ENCODE measurements around the gene LITAF. TPM values are rescaled to one million over a fixed set of nuclear protein-coding genes. Genes with fewer than 3 reads are reported as not detected.

The LITAF gene
- total and polyA plus RNA-seq, 3 donors from 2014 or later = 9.9 to 31.5 (median 13.6) TPM

DNA sequence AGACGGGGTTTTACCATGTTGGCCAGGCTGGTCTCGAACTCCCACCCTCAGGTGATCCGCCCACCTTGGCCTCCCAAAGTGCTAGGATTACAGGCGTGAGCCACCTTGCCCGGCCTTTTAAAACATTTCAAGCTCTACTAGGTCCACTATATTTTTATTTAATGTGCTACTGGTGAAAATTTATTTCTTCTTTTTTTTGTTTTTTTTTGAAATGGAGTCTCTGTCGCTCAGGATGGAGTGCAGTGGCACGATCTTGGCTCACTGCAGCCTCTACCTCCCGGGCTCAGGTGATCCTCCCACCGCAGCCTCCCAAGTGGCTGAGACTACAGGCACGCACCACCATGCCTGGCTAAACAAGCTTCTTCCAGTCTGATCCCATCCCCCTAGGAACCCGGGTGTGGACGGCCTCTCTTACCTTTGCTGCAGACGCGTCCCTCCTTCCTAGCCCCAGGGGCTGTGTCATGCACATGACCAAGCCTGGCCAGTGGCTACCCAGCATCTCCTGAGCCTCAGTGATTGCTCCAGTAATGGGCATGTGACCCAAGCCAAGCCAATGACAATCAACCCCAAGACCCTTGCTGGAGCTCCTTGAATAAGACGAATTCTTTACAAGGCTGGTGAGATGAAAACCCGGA, 40.1 kb upstream of the LITAF start:
- H3K4me3 ChIP-seq = no peak overlapping the region
- H3K36me3 ChIP-seq (ENCODE audit: low read depth, missing control alignments) = no peaks in the 10 kb centered on the region
- WGBS, 2 donors = 93 to 97% methylated on average over 16 of the region's 16 CpGs
- H3K27ac ChIP-seq = no peak overlapping the region
- intact Hi-C loops (cut with DNase I; ENCODE audit: low total_unique reads) = no loop called here
- no peaks in the 10 kb centered on the region for H3K27me3 ChIP-seq
- H3K9me3 ChIP-seq = no peaks in the 10 kb centered on the region
- TF ChIP-seq, protein P1, sequence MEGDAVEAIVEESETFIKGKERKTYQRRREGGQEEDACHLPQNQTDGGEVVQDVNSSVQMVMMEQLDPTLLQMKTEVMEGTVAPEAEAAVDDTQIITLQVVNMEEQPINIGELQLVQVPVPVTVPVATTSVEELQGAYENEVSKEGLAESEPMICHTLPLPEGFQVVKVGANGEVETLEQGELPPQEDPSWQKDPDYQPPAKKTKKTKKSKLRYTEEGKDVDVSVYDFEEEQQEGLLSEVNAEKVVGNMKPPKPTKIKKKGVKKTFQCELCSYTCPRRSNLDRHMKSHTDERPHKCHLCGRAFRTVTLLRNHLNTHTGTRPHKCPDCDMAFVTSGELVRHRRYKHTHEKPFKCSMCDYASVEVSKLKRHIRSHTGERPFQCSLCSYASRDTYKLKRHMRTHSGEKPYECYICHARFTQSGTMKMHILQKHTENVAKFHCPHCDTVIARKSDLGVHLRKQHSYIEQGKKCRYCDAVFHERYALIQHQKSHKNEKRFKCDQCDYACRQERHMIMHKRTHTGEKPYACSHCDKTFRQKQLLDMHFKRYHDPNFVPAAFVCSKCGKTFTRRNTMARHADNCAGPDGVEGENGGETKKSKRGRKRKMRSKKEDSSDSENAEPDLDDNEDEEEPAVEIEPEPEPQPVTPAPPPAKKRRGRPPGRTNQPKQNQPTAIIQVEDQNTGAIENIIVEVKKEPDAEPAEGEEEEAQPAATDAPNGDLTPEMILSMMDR (IDR thresholded peaks at IDR 0.05) = no peak
- TF ChIP-seq POLR2A (IDR thresholded peaks at IDR 0.05) = no peak
- H3K4me1 ChIP-seq = peaks cover 6% of the 10 kb centered on the region
- DNase-seq = no peak

DNA sequence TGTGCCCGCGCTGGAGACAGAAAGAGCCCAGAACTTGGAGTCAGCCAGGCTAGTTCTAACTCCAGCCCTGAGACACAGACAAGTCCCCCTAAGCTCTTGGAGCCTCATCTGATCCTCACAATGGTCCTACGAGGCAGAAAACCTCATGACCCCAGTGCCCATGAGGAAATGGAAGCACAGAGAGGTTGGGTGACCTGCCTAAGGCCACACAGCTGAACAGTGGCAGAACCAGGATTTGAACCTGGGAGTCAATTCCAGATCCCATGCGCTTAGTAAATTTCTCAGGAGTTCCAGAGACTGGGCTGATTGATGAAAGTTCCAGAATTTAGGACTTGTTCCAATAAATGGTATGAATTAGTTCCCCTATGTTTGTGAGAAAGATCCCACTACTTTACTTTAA, 39.0 kb upstream of the LITAF start:
- Histone ChIP-seq H3K27ac (no peak overlapping the region), H3K27me3 (no peaks in the 10 kb centered on the region), H3K4me1 (peaks cover 10% of the 10 kb centered on the region), H3K4me3 (no peak overlapping the region), H3K9me3 (no peaks in the 10 kb centered on the region), H3K36me3 (ENCODE audit: low read depth, missing control alignments) (no peaks in the 10 kb centered on the region)
- intact Hi-C loops (cut with DNase I; ENCODE audit: low total_unique reads) = no loop called here
- TF ChIP-seq, protein P1 (IDR thresholded peaks at IDR 0.05) = no peak
- TF ChIP-seq POLR2A (IDR thresholded peaks at IDR 0.05) = no peak
- no peak for DNase-seq
- 92 to 93% methylated on average over 4 of the region's 4 CpGs for WGBS, 2 donors

DNA sequence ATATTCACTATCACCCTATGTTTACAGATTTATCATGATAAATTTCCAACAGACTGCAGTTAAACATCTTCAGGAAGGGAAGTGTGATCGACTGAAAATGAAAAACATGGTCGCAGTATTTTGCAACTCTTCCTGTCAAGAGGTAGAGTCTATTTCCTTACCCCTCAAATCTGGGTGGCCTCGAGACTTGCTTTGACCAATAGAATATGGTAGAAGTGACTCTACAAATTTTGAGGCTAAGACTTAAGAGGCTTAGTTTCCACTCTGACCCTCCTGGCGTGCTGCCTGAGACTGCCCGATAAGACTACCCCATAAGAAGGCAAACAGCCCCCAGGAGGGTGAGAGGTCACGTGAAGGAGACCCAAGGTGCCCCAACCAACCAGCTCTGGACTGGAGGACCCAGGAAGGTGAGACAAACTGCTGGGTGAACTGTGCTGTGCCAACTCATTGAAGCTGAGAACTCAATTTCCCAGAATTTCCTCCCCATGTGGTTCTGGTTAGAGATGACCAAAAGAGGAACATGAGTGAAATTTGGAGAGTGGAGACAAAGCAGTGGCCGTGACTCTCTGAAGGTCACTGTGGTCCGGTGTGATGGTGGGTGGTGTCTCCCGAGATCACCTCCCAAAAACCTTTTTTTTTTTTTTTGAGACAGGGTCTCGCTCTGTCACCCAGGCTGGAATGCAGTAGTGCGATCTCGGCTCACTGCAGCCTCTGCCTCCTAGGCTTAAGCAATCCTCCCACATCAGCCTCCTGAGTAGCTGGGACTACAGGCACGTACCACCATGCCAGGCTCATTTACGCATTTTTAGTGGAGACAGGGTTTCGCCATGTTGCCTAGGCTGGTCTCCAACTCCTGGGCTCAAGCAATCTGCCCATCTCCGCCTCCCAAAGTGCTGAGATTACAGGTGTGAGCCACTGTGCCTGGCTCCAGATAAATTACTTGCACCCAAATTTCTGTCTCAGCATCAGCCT, 38.2 kb upstream of the LITAF start:
- WGBS, 2 donors = 82 to 85% methylated on average over 16 of the region's 16 CpGs
- DNase-seq = no peak
- H3K36me3 ChIP-seq (ENCODE audit: low read depth, missing control alignments) = no peaks in the 10 kb centered on the region

DNA sequence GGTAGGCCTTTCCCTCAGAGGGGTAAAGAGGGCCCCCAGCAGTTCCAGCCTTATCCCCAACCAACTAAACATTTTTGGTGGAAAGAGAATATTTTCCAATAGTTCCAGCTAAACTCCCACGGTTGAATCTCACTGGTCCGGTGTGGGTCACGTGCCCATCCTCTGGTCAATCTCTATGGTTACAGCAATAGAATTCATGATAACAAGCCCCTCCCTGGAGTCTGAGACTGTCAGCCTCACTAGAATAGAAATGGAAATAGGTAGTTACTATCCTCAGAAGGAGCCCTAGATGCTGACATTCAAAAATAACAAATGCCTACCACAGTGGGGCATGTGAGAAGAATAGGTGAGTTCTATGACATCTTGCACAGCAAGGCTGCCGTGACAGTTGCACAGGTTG, 37.5 kb upstream of the LITAF start:
- Histone ChIP-seq H3K4me1 (peaks cover 10% of the 10 kb centered on the region), H3K4me3 (no peak overlapping the region), H3K36me3 (ENCODE audit: low read depth, missing control alignments) (no peaks in the 10 kb centered on the region), H3K27me3 (no peaks in the 10 kb centered on the region), H3K9me3 (no peaks in the 10 kb centered on the region), H3K27ac (no peak overlapping the region)
- TF ChIP-seq, protein P1 (IDR thresholded peaks at IDR 0.05) = no peak
- DNase-seq = no peak
- WGBS, 2 donors = 88 to 96% methylated on average over 4 of the region's 4 CpGs
- intact Hi-C loops (cut with DNase I; ENCODE audit: low total_unique reads) = no loop called here

More for the DNA sequence above, 38.2 kb upstream of the LITAF start:
- TF ChIP-seq, protein P1 (IDR thresholded peaks at IDR 0.05) = no peak
- no peak for TF ChIP-seq POLR2A (IDR thresholded peaks at IDR 0.05)
- Histone ChIP-seq H3K27me3 (no peaks in the 10 kb centered on the region), H3K27ac (no peak overlapping the region), H3K4me1 (peaks cover 10% of the 10 kb centered on the region), H3K9me3 (no peaks in the 10 kb centered on the region), H3K4me3 (no peak overlapping the region)
- intact Hi-C loops (cut with DNase I; ENCODE audit: low total_unique reads) = no loop called here

Data from testis (tissue), 3 donors.